Adrenal gland (tissue), 12 donors: ENCODE results near the gene SCAMP1. TPM values are rescaled to one million over a fixed set of nuclear protein-coding genes. Genes with fewer than 3 reads are reported as not detected.
A peak's percentile ranks its signal among the peaks of the same experiment; 100 is the strongest.

Source experiments
- DNase-seq, 7 donors: peaks; one replicate each; pipeline ENCODE4 v3.0.0-alpha.2; 2019 to 2020
- H3K27ac ChIP-seq, 5 donors: fragments of 200-600 bp; sonication (generic) in 4 of 5; 1 replicate in 3 of 5; 2 replicates in 2 of 5; pipeline versions ENCODE4 v1.5.1 to v1.8.0; 2016 to 2020; ENCODE audit warnings: mild to moderate bottlenecking in 1 of 5
- H3K27me3 ChIP-seq: fragments of 200-600 bp; 2 replicates; pipeline ENCODE4 v1.8.0; 2021
- H3K36me3 ChIP-seq, 2 donors: fragments of 200-600 bp; replicated peaks in 1 of 2; 1 replicate in 1 of 2; 2 replicates in 1 of 2; pipeline versions ENCODE4 v1.5.1 to v1.8.0; 2018 to 2022
- H3K4me1 ChIP-seq, 2 donors: fragments of 200-600 bp; replicated peaks in 1 of 2; 1 replicate in 1 of 2; 2 replicates in 1 of 2; pipeline versions ENCODE4 v1.5.1 to v1.8.0; 2018 to 2021
- H3K4me3 ChIP-seq, 4 donors: fragments of 200-600 bp; sonication (generic) in 3 of 4; one replicate each; pipeline ENCODE4 v1.5.1; 2016 to 2018
- H3K9me3 ChIP-seq, 3 donors: fragments of 200-600 bp; sonication (generic) in 1 of 3; replicated peaks in 1 of 3; 1 replicate in 2 of 3; 2 replicates in 1 of 3; pipeline versions ENCODE4 v1.5.1 to v1.8.0; 2016 to 2021
- CTCF ChIP-seq, 6 experiments: fragments of 450-650 bp in 4 of 6; fragments of 200-600 bp in 2 of 6; sonication (generic) in 1 of 6; IDR thresholded peaks; 1 replicate in 5 of 6; 2 replicates in 1 of 6; pipeline versions ENCODE4 v1.5.1 to v1.8.0; 2016 to 2021; ENCODE audit warnings: antibody characterized with exemption in 6 of 6, mild to moderate bottlenecking in 2 of 6, moderate library complexity in 1 of 6
- POLR2A ChIP-seq, 2 donors: fragments of 450-650 bp; IDR thresholded peaks; one replicate each; pipeline ENCODE4 v1.6.1; 2017; ENCODE audit warnings: antibody characterized with exemption in 2 of 2, mild to moderate bottlenecking in 2 of 2, moderate library complexity in 1 of 2
- WGBS, 4 donors: extraction: QIAGEN DNeasy Blood & Tissue Kit in 2 of 4; methylation state at CpG; one replicate each; pipeline versions ENCODE4 v1.1.5 to v1.1.7; 2013 to 2017; 5-methylcytosine and 5-hydroxymethylcytosine counted together
- intact Hi-C, 2 donors: fragments of 100-400 bp; cut with DNase I; formaldehyde crosslinking; loops; one replicate each; pipeline versions ENCODE4 v1.14.1 to v1.15.0; 2022 to 2023
- polyA plus RNA-seq, 3 donors: library from polyadenylated mRNA; stranded (reverse); fragments of 200-250 nt in 2 of 3; fragments of 350-450 nt in 1 of 3; fragmentation: Illumina TruSeq in 1 of 3; extraction: RNeasy Lipid Tissue Mini Kit (QIAGEN cat#74804) in 1 of 3; gene quantifications; one replicate each; pipeline ENCODE4 v1.2.3, GENCODE V29; 2013 to 2014
- total RNA-seq, 9 donors: library from RNA; depleted of rRNA in 4 of 9; stranded (reverse); fragments of >200 nt in 4 of 9; fragments of 120-200 nt in 1 of 9; fragmentation: NEBNext Ultra II Directional in 1 of 9; extraction: Animal tissue kit (Norgen Biotek cat#: 25700) in 1 of 9; gene quantifications; one replicate each; pipeline versions ENCODE4 v1.1.0 to v1.2.4, GENCODE V29; 2013 to 2023
- donor health status: healthy with polysubstance abuse.
- donor health status: Bipolar disorder and iron deficiency.
- donor health status: DM: yes; HTN: yes; CAD: no.
- donor health status: DM: no; HTN: no; CAD: no.
- donor health status: DM: no; HTN: no; CAD: no.
- donor health status: DM: yes; HTN: yes; CAD: no.

Gene SCAMP1
- total and polyA plus RNA-seq, 12 donors, result 5.6 to 40.2 (median 25.9) TPM

- Histone ChIP-seq H3K4me3 (no peak overlapping the region), H3K27ac (no peak overlapping the region), H3K4me1 (peaks cover 0 to 8% of the 10 kb centered on the region in 2 donors), H3K36me3 (no peaks in the 10 kb centered on the region), H3K9me3 (no peaks in the 10 kb centered on the region), H3K27me3 (no peaks in the 10 kb centered on the region)
- DNase-seq, result no peak
- TF ChIP-seq CTCF (IDR thresholded peaks at IDR 0.05) (no peak), POLR2A (IDR thresholded peaks at IDR 0.05) (no peak)
- intact Hi-C loops, result no loop called here
Observed at GRCh38 chr5:78399116-78399515, 38.7 kb downstream of the SCAMP1 start.

DNA sequence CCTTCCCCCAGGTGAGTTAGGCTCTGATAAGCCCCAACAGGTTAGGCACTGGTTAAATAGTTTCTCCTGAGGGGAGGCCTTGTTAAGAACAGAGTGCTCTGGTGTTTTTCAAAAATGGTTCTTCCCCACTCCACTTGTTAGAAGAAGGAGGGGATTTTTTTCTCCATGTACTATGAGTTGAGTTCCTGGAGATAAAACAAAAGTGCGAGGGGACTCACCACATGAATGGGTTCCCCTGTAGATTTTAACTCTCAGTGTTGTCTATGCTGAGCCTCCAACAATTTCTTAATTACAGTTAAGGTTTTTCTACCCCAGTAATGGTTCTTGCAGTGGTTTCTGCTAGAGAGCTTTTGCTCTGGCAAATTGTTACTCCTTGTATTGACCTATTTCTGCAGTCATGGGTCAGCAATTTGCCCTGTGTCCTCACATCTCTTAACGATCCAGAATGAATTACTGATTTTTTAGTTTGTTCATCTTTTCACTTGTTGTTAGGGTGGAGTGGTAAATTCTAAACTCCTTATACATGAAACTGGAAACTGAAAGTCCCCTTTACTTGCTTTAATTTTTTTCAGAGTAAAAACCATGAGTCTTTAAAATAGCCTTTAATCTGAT lies 44.4 kb downstream of the SCAMP1 start:
- Histone ChIP-seq H3K27ac (no peak overlapping the region), H3K27me3 (no peaks in the 10 kb centered on the region), H3K4me1 (peaks cover 0 to 14% of the 10 kb centered on the region in 2 donors), H3K9me3 (no peaks in the 10 kb centered on the region), H3K4me3 (no peak overlapping the region), H3K36me3 (no peaks in the 10 kb centered on the region)
- no peak for DNase-seq
- 69 to 74% (median 73%) methylated on average over 2 of the region's 2 CpGs for WGBS, 4 donors
- TF ChIP-seq POLR2A (IDR thresholded peaks at IDR 0.05) (no peak), CTCF (IDR thresholded peaks at IDR 0.05) (no peak)
- intact Hi-C loops, result no loop called here

DNA sequence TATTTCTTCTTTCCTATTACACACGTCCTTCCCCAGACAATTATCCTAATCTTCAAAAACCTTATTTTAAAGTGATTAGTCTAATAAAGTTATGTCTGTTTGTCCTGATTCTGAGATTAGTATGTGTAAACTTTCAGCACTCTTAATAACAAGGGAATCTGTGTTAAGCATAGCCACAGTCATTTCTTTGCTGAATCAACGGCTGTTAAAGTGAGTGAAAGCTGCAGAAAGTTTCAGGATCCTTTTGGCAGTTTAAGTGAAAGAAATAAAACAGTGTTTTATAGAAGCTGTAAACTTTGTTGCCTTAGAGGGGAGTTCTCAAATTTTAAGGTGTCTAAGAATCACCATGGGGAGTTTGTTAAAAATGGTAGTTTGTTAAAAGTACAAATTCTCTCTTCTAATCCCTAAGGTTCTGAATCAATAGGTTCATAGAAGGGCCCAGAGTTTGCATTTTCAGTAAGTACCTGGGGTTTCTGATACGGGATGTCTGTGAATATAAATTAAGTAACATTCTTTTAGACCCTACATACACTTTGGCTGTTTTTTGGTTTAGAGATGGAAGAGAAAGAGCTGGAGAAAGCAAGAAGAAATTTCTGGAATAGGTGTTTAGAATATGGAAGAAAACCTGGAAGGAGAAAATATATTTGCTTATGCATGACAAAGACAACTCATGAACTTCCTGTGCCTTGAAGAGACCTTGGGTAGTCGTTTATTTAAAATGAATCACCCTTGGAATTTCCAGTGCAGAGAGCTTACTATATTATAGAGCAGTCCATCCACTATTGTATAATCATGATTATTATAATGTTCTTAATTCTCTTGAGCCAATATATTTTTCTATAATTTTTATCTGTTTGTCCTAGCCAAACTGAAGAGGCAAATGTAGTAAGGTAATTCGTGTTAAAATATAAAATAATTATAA lies 45.7 kb downstream of the SCAMP1 start:
- intact Hi-C loops, result no loop called here
- Histone ChIP-seq H3K27me3 (no peaks in the 10 kb centered on the region), H3K36me3 (no peaks in the 10 kb centered on the region), H3K9me3 (no peaks in the 10 kb centered on the region), H3K4me3 (no peak overlapping the region), H3K27ac (peak overlapping the region in 1 of 5 donors; percentile 50), H3K4me1 (peaks cover 0 to 14% of the 10 kb centered on the region in 2 donors)
- TF ChIP-seq CTCF (IDR thresholded peaks at IDR 0.05) (no peak), POLR2A (IDR thresholded peaks at IDR 0.05) (no peak)
- 63 to 66% (median 64%) methylated on average over 5 of the region's 5 CpGs for WGBS, 4 donors
- no peak for DNase-seq

GRCh38 chr5:78407458-78407857 lies 47.0 kb downstream of the SCAMP1 start:
- Histone ChIP-seq H3K9me3 (no peaks in the 10 kb centered on the region), H3K4me3 (no peak overlapping the region), H3K27me3 (no peaks in the 10 kb centered on the region), H3K36me3 (no peaks in the 10 kb centered on the region), H3K27ac (no peak overlapping the region), H3K4me1 (peaks cover 0 to 14% of the 10 kb centered on the region in 2 donors)
- TF ChIP-seq CTCF (IDR thresholded peaks at IDR 0.05) (no peak), POLR2A (IDR thresholded peaks at IDR 0.05) (no peak)
- DNase-seq, result no peak
- intact Hi-C loops, result no loop called here
